HepG2 (cell line): ENCODE measurements around the gene AGT. TPM values are rescaled to one million over a fixed set of nuclear protein-coding genes. Genes with fewer than 3 reads are reported as not detected.

Source experiments
- ARID2 ChIP-seq: sonication (generic); formaldehyde crosslinking; IDR thresholded peaks from 2 replicates; pipeline ENCODE4 v1.8.1; 2022; ENCODE audit warnings: mild to moderate bottlenecking, missing genetic modification reagents, borderline replicate concordance
- ATF7-NPFF ChIP-seq: sonication (generic); formaldehyde crosslinking; IDR thresholded peaks from 2 replicates; pipeline ENCODE4 v1.8.1; 2023; ENCODE audit warnings: mild to moderate bottlenecking, low read depth, missing genetic modification reagents, moderate library complexity
- ERF ChIP-seq: IDR thresholded peaks from 2 replicates; pipeline ENCODE4 v1.6.1; 2018; ENCODE audit warnings: missing biosample characterization, missing genetic modification reagents
- FLYWCH1 ChIP-seq: sonication (generic); formaldehyde crosslinking; IDR thresholded peaks from 2 replicates; pipeline ENCODE4 v1.8.1; 2023; ENCODE audit warnings: mild to moderate bottlenecking, missing genetic modification reagents
- HDAC2 ChIP-seq: sonication (generic); formaldehyde crosslinking; IDR thresholded peaks from 2 replicates; pipeline ENCODE4 v1.4.0; 2020; ENCODE audit warnings: missing genetic modification reagents
- HDAC6 ChIP-seq: fragments of 200-600 bp; sonication (generic); IDR thresholded peaks from 2 replicates; pipeline ENCODE4 v1.7.0; 2017; ENCODE audit warnings: mild to moderate bottlenecking, antibody characterized with exemption, low read length, low read depth
- HHEX ChIP-seq: IDR thresholded peaks from 2 replicates; pipeline ENCODE4 v1.6.1; 2016; ENCODE audit warnings: control low read depth
- MEIS1 ChIP-seq: sonication (generic); formaldehyde crosslinking; IDR thresholded peaks from 2 replicates; pipeline ENCODE4 v1.9.0; 2021; ENCODE audit warnings: mild to moderate bottlenecking, missing genetic modification reagents, moderate library complexity, borderline replicate concordance
- MEIS2 ChIP-seq: sonication (generic); formaldehyde crosslinking; IDR thresholded peaks from 2 replicates; pipeline ENCODE4 v1.9.0; 2021; ENCODE audit warnings: mild to moderate bottlenecking, missing genetic modification reagents
- NBN ChIP-seq: fragments of 450-650 bp; conservative IDR thresholded peaks from 2 replicates; pipeline ENCODE4 v1.6.1; 2017
- NCOA2 ChIP-seq: sonication (generic); formaldehyde crosslinking; IDR thresholded peaks from 2 replicates; pipeline ENCODE4 v1.8.0; 2022; ENCODE audit warnings: inconsistent platforms
- PBX3 ChIP-seq: sonication (generic); formaldehyde crosslinking; IDR thresholded peaks from 2 replicates; pipeline ENCODE4 v1.8.1; 2023; ENCODE audit warnings: missing genetic modification reagents, inconsistent platforms, borderline replicate concordance
- SALL1 ChIP-seq: sonication (generic); formaldehyde crosslinking; IDR thresholded peaks from 2 replicates; pipeline ENCODE4 v1.8.0; 2022; ENCODE audit warnings: mild to moderate bottlenecking, missing genetic modification reagents
- SP2 ChIP-seq: sonication (generic); formaldehyde crosslinking; IDR thresholded peaks from 2 replicates; pipeline ENCODE4 v1.5.1; 2020; ENCODE audit warnings: mild to moderate bottlenecking, missing genetic modification reagents
- WIZ ChIP-seq: sonication (generic); formaldehyde crosslinking; IDR thresholded peaks from 2 replicates; pipeline ENCODE4 v1.5.1; 2020; ENCODE audit warnings: mild to moderate bottlenecking, missing genetic modification reagents
- ZC3H13 ChIP-seq: sonication (generic); formaldehyde crosslinking; IDR thresholded peaks from 2 replicates; pipeline ENCODE4 v1.8.1; 2023; ENCODE audit warnings: mild to moderate bottlenecking, missing genetic modification reagents, moderate library complexity
- ZFX ChIP-seq: sonication (generic); formaldehyde crosslinking; IDR thresholded peaks from 2 replicates; pipeline ENCODE4 v1.4.0; 2020; ENCODE audit warnings: mild to moderate bottlenecking, low read depth, missing genetic modification reagents, moderate library complexity
- ZFYVE20 ChIP-seq: sonication (generic); formaldehyde crosslinking; IDR thresholded peaks from 2 replicates; pipeline ENCODE4 v1.8.0; 2023; ENCODE audit warnings: low read depth, mild to moderate bottlenecking, moderate library complexity, missing genetic modification reagents, borderline replicate concordance
- ZNF503 ChIP-seq: sonication (generic); formaldehyde crosslinking; IDR thresholded peaks from 2 replicates; pipeline ENCODE4 v1.4.0; 2020; ENCODE audit warnings: missing genetic modification reagents
- ZNF512B ChIP-seq: sonication (generic); formaldehyde crosslinking; IDR thresholded peaks from 2 replicates; pipeline ENCODE4 v1.5.1; 2020; ENCODE audit warnings: missing genetic modification reagents, mild to moderate bottlenecking, borderline replicate concordance
- ZNF580 ChIP-seq: IDR thresholded peaks from 2 replicates; pipeline ENCODE4 v1.6.1; 2016; ENCODE audit warnings: low read depth, borderline replicate concordance
- ZNF879 ChIP-seq: sonication (generic); formaldehyde crosslinking; IDR thresholded peaks from 2 replicates; pipeline ENCODE4 v1.8.1; 2023; ENCODE audit warnings: missing genetic modification reagents
- polyA plus RNA-seq, 8 experiments: library from polyadenylated mRNA; depleted of rRNA in 3 of 8; stranded (reverse) in 7 of 8; unstranded in 1 of 8; fragments of >200 nt; fragmentation: Illumina TruSeq in 4 of 8; extraction: Trizol in 4 of 8; gene quantifications; 2 replicates each; pipeline versions ENCODE4 v1.2.1 to v1.2.3, GENCODE V29; 2011 to 2016; ENCODE audit warnings: low read depth in 4 of 8, missing spikeins in 1 of 8, mixed read lengths in 1 of 8; ENCODE audit not compliant: insufficient read depth in 1 of 8
- total RNA-seq, 5 experiments: library from RNA; depleted of rRNA; stranded (reverse); fragments of >200 nt; fragmentation: Illumina TruSeq; extraction: Trizol; gene quantifications; 2 replicates each; pipeline ENCODE4 v1.2.3, GENCODE V29; 2016; ENCODE audit warnings: low read depth in 1 of 5

AGT gene
- total and polyA plus RNA-seq, 2 of the 13 experiments (the other 11 are each of a cell fraction or from before 2014, with no cell fraction given): 892 to 2,071 TPM

GRCh38 chr1:230701895-230702768, 11.8 kb downstream of the AGT start (continued):
- TF ChIP-seq ZNF512B (CRISPR knock-in tag) (peak; percentile 54; the same call in 1 of the 2 replicates), SP2 (peak; percentile 85), NBN (no peak), NCOA2 (CRISPR knock-in tag) (peak; percentile 30; the same call in 1 of the 2 replicates), WIZ (CRISPR knock-in tag) (no peak), MEIS2 (peak; percentile 80), HDAC2 (CRISPR knock-in tag) (peak; percentile 59; the same call in 1 of the 2 replicates), ZNF879 (no peak), HHEX (no peak), ZC3H13 (CRISPR knock-in tag) (peak; percentile 49; the same call in 1 of the 2 replicates), MEIS1 (CRISPR knock-in tag) (0 out of 2 replicates have a peak, but pooled peaks have one; percentile 73), ZNF580 (peak; percentile 37; the same call in 1 of the 2 replicates), PBX3 (CRISPR knock-in tag) (peak; percentile 81; the same call in 1 of the 2 replicates), ZFX (CRISPR knock-in tag) (peak; percentile 35; the same call in 1 of the 2 replicates), FLYWCH1 (CRISPR knock-in tag) (peak; percentile 86), ATF7-NPFF (CRISPR knock-in tag) (no peak), SALL1 (CRISPR knock-in tag) (peak; percentile 72), ZNF503 (CRISPR knock-in tag) (peak; percentile 30; the same call in 1 of the 2 replicates), ARID2 (0 out of 2 replicates have a peak, but pooled peaks have one; percentile 13), ZFYVE20 (CRISPR knock-in tag) (no peak), ERF (peak; percentile 39; the same call in 1 of the 2 replicates), HDAC6 (no peak)
